Left ventricle myocardium inferior (tissue), 1 donor: Measurements from ENCODE around the gene MS4A15. TPM values are rescaled to one million over a fixed set of nuclear protein-coding genes. Genes with fewer than 3 reads are reported as not detected.

ENCODE experiments used
- DNase-seq: peaks from one replicate; pipeline ENCODE4 v3.0.0-alpha.2; 2020
- H3K27ac ChIP-seq: fragments of 200-600 bp; replicated peaks from 2 replicates; pipeline ENCODE4 v1.8.0; 2021
- H3K27me3 ChIP-seq: fragments of 200-600 bp; 2 replicates; pipeline ENCODE4 v1.8.0; 2021; ENCODE audit warnings: low read depth
- H3K36me3 ChIP-seq: fragments of 200-600 bp; 2 replicates; pipeline ENCODE4 v1.8.0; 2021
- H3K4me1 ChIP-seq: fragments of 200-600 bp; 2 replicates; pipeline ENCODE4 v1.8.0; 2021
- H3K4me3 ChIP-seq: fragments of 200-600 bp; 2 replicates; pipeline ENCODE4 v1.8.0; 2021; ENCODE audit warnings: mild to moderate bottlenecking, moderate library complexity
- H3K9me3 ChIP-seq: fragments of 200-600 bp; replicated peaks from 2 replicates; pipeline ENCODE4 v1.8.0; 2021
- intact Hi-C: fragments of 100-400 bp; cut with micrococcal nuclease; formaldehyde crosslinking; loops from one replicate; pipeline ENCODE4 v1.11.0; 2022
- total RNA-seq: library from RNA; stranded (reverse); fragmentation: NEBNext Ultra II Directional; extraction: Animal tissue kit (Norgen Biotek cat#: 25700); gene quantifications from one replicate; pipeline ENCODE4 v1.2.1, GENCODE V29; 2021
- TF ChIP-seq, protein P1 (sequence below): fragments of 200-600 bp; IDR thresholded peaks from 2 replicates; pipeline ENCODE4 v1.8.0; 2021; ENCODE audit warnings: antibody characterized with exemption, mild to moderate bottlenecking, borderline replicate concordance
- donor health status: DM: no; HTN: yes; CAD: no; lungs with severe emphysema.

The MS4A15 gene
- total RNA-seq, 1 donor from 2014 or later, result not detected

DNA sequence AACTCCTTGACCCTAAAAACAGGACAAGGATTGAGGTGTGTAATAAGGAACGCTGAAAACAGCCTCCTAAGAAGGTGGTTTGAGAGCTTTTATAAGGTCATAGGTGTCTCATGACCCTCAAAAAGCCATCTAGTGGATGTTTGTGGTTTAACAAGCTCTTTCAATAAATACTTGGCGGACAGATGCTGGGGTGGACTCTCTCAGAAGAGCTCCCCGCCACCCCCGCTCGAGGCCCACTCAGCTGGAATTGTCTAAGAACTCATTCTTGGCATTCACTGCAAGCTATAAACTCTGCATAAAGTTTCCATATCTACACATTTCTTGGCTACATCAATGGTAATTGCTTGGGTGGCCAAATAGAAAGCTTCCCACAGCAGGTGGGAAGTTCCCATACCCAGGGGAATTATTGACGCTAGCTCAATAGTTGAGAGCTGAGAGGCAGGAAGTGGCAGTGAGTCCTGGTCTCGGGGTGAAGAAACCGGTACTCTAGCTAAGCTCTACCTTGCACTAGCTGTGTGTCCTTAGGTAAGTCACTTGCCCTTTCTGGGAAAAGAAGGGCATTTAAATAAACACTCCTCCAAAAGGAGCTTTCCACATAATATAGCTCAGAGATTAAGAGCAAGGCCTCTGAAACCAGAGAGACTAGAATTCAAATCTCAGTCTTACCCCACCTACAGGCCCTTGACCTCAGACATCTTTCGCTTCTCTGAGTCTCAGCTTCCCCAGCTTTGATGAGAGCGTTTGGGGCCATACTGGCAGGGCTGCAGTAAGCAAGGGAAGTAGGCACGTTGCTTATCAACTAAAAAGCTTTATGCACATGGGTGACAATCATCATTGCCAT, 6.4 kb downstream of the MS4A15 start:
- Histone ChIP-seq H3K27me3 (peaks cover 98% of the 10 kb centered on the region), H3K9me3 (no peaks in the 10 kb centered on the region), H3K4me1 (peaks cover 3% of the 10 kb centered on the region), H3K36me3 (no peaks in the 10 kb centered on the region), H3K4me3 (no peak overlapping the region), H3K27ac (no peak overlapping the region)
- TF ChIP-seq, protein P1, sequence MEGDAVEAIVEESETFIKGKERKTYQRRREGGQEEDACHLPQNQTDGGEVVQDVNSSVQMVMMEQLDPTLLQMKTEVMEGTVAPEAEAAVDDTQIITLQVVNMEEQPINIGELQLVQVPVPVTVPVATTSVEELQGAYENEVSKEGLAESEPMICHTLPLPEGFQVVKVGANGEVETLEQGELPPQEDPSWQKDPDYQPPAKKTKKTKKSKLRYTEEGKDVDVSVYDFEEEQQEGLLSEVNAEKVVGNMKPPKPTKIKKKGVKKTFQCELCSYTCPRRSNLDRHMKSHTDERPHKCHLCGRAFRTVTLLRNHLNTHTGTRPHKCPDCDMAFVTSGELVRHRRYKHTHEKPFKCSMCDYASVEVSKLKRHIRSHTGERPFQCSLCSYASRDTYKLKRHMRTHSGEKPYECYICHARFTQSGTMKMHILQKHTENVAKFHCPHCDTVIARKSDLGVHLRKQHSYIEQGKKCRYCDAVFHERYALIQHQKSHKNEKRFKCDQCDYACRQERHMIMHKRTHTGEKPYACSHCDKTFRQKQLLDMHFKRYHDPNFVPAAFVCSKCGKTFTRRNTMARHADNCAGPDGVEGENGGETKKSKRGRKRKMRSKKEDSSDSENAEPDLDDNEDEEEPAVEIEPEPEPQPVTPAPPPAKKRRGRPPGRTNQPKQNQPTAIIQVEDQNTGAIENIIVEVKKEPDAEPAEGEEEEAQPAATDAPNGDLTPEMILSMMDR, result peak; percentile 22
- intact Hi-C loops, result no loop called here
- DNase-seq, result no peak

DNA sequence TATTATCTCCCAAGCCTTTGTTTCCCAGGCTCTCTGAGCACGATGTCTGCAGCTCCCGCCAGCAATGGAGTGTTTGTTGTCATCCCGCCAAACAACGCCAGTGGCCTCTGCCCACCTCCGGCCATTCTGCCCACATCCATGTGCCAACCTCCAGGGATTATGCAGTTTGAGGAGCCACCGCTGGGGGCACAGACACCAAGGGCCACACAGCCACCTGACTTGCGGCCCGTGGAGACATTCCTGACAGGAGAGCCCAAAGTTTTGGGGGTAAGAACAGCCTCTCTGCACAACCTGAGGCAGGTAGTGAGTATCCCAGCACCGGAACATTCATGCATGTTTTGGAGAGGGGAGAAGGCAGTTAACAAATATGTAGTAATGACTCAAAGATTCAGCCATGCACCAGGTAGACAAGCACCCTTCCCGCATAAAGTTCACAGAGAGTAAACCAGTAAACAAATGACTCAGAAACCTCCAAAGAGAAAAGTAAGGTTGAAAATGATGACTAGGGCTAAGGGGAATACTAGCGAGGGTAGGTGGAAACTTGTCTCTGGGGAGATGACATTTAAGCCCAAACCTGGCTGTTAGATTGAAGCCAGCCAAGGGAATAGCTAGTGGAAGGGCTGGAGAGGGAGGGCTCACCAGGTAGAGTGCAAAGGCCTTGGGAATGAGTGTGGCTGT, 7.2 kb downstream of the MS4A15 start:
- peaks cover 98% of the 10 kb centered on the region for H3K27me3 ChIP-seq
- intact Hi-C loops, result no loop called here
- H3K4me1 ChIP-seq, result peaks cover 3% of the 10 kb centered on the region
- no peaks in the 10 kb centered on the region for H3K9me3 ChIP-seq
- no peak overlapping the region for H3K27ac ChIP-seq
- DNase-seq, result no peak
- H3K4me3 ChIP-seq, result no peak overlapping the region
- TF ChIP-seq, protein P1, result no peak
- no peaks in the 10 kb centered on the region for H3K36me3 ChIP-seq

DNA sequence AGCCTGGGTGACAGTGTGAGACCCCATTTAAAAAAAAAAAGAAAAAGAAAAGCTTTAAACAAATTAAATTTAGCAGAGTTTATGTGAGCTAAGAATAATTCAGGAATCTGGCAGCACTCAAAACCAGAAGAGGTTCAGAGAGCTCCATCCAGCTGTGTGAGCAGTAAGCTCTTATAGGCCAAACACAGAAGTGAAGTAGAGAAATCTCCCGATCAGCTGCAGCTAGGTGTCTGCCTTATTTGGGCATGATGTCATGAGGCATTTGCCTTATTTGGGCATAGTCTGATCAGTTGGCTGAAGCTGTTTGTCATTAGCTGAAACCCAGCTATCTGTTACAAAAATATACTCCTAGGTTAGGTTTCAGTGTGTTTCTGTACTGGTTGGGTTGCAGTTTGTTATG, 8.2 kb downstream of the MS4A15 start:
- intact Hi-C loops, result no loop called here
- no peaks in the 10 kb centered on the region for H3K36me3 ChIP-seq
- TF ChIP-seq, protein P1, result no peak
- no peak overlapping the region for H3K4me3 ChIP-seq
- H3K27ac ChIP-seq, result no peak overlapping the region
- H3K9me3 ChIP-seq, result no peaks in the 10 kb centered on the region
- H3K4me1 ChIP-seq, result no peaks in the 10 kb centered on the region
- DNase-seq, result no peak
- H3K27me3 ChIP-seq, result peaks cover 99% of the 10 kb centered on the region

DNA sequence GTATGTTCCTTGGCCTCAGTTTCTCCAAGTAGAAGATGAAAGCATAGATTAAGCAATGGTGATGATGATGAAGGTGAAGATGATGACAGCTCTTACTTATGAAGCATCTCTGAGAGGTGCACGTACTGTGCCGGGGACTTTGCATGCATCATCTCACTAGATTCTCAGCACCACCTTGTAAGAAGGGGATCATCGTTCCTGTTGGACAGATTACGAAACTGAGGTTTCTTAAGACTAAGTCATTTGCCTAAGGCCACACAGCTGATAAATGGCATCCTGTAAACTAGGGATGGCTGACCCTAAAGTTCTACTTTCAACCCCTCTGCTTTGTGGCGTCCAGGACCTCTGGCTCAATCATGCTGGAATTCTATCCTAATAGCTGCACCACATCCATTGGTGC, 8.7 kb downstream of the MS4A15 start:
- Histone ChIP-seq H3K27me3 (peaks cover 99% of the 10 kb centered on the region), H3K36me3 (no peaks in the 10 kb centered on the region), H3K4me3 (no peak overlapping the region), H3K9me3 (no peaks in the 10 kb centered on the region), H3K27ac (no peak overlapping the region), H3K4me1 (no peaks in the 10 kb centered on the region)
- intact Hi-C loops, result no loop called here
- DNase-seq, result no peak
- TF ChIP-seq, protein P1, result no peak

DNA sequence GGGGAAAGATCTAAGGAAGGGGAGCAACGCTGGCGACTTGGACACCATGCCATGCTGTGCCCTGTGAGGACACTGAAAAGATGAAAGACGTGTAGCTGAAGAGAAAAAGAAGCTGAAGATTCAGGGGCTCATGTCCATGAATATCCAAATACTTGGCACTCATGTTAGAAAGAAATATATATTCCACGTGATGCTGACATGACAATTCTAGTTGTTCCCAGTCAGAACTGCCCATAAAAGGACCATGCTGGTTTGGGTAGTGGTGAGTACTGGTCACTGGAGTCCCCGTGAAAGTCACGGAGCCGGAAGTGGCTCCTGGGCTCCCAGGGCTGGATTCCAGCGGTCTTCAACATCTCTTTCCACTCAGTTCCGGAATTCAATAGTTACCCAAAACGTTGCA, 9.9 kb downstream of the MS4A15 start:
- H3K27ac ChIP-seq, result no peak overlapping the region
- no peak overlapping the region for H3K4me3 ChIP-seq
- no peaks in the 10 kb centered on the region for H3K36me3 ChIP-seq
- DNase-seq, result no peak
- H3K4me1 ChIP-seq, result no peaks in the 10 kb centered on the region
- H3K9me3 ChIP-seq, result no peaks in the 10 kb centered on the region
- intact Hi-C loops, result no loop called here
- H3K27me3 ChIP-seq, result peaks cover 99% of the 10 kb centered on the region
- TF ChIP-seq, protein P1, result no peak
